Measurements from ENCODE around the gene TMEM72.
"Not testable (repeated sequence)": the region's sequence is repeated elsewhere in the genome, so short reads cannot be mapped to it uniquely, and the experiment has no call there.

The TMEM72 gene

GRCh38 chr10:44911081-44911540, at the start of gene TMEM72:
TSS of gene TMEM72 (plus strand) at chr10:44911337. CDS start at chr10:44911513, 176 bp downstream.
- H3K36me3 Mint-ChIP-seq, result no peaks in the 10 kb centered on the region
- no peaks in the 10 kb centered on the region for H3K9me3 Mint-ChIP-seq
- H3K4me3 Mint-ChIP-seq, result no peak within 1 kb of the TSS
- no peaks in the 10 kb centered on the region for H3K27me3 Mint-ChIP-seq
- no peak within 1 kb of the TSS for H3K27ac Mint-ChIP-seq
- H3K4me1 Mint-ChIP-seq, result peaks cover 16% of the 10 kb centered on the region

- Mint-ChIP-seq H3K27me3 (peaks cover 27% of the 10 kb centered on the region), H3K4me1 (peaks cover 15% of the 10 kb centered on the region), H3K9me3 (no peaks in the 10 kb centered on the region), H3K4me3 (no peak overlapping the region), H3K36me3 (no peaks in the 10 kb centered on the region), H3K27ac (no peak overlapping the region)
These were observed 49.0 kb upstream of the TMEM72 start for GRCh38 chr10:44862006-44862751.

GRCh38 chr10:44862924-44863323, 48.2 kb upstream of the TMEM72 start:
- Mint-ChIP-seq H3K36me3 (no peaks in the 10 kb centered on the region), H3K27ac (no peak overlapping the region), H3K27me3 (peaks cover 29% of the 10 kb centered on the region), H3K4me3 (no peak overlapping the region), H3K4me1 (peaks cover 15% of the 10 kb centered on the region), H3K9me3 (no peaks in the 10 kb centered on the region)

GRCh38 chr10:44863344-44864047, 47.6 kb upstream of the TMEM72 start:
- no peak overlapping the region for H3K27ac Mint-ChIP-seq

GRCh38 chr10:44864051-44864450, 47.1 kb upstream of the TMEM72 start:
- Mint-ChIP-seq H3K4me1 (peaks cover 15% of the 10 kb centered on the region), H3K9me3 (no peaks in the 10 kb centered on the region), H3K27me3 (peaks cover 32% of the 10 kb centered on the region)

More at GRCh38 chr10:44863344-44864047, 47.6 kb upstream of the TMEM72 start:
- peak overlapping the region; percentile 88 for H3K4me3 Mint-ChIP-seq
- no peaks in the 10 kb centered on the region for H3K36me3 Mint-ChIP-seq
- H3K9me3 Mint-ChIP-seq, result no peaks in the 10 kb centered on the region
- H3K4me1 Mint-ChIP-seq, result peaks cover 15% of the 10 kb centered on the region
- H3K27me3 Mint-ChIP-seq, result peaks cover 32% of the 10 kb centered on the region

GRCh38 chr10:44864637-44865288, 46.4 kb upstream of the TMEM72 start:
- H3K4me1 Mint-ChIP-seq, result peaks cover 15% of the 10 kb centered on the region
- no peak overlapping the region for H3K27ac Mint-ChIP-seq
- no peaks in the 10 kb centered on the region for H3K36me3 Mint-ChIP-seq
- H3K4me3 Mint-ChIP-seq, result peak overlapping the region; percentile 88
- peaks cover 35% of the 10 kb centered on the region for H3K27me3 Mint-ChIP-seq
- H3K9me3 Mint-ChIP-seq, result no peaks in the 10 kb centered on the region

More at GRCh38 chr10:44864051-44864450, 47.1 kb upstream of the TMEM72 start:
- H3K27ac Mint-ChIP-seq, result no peak overlapping the region
- no peaks in the 10 kb centered on the region for H3K36me3 Mint-ChIP-seq
- peak overlapping the region; percentile 88 for H3K4me3 Mint-ChIP-seq

GRCh38 chr10:44865289-44865671, 45.9 kb upstream of the TMEM72 start:
- no peak overlapping the region for H3K4me3 Mint-ChIP-seq
- peaks cover 15% of the 10 kb centered on the region for H3K4me1 Mint-ChIP-seq
- no peaks in the 10 kb centered on the region for H3K36me3 Mint-ChIP-seq
- H3K27ac Mint-ChIP-seq, result no peak overlapping the region
- H3K27me3 Mint-ChIP-seq, result peaks cover 36% of the 10 kb centered on the region
- no peaks in the 10 kb centered on the region for H3K9me3 Mint-ChIP-seq

- H3K4me3 Mint-ChIP-seq, H3K9me3 Mint-ChIP-seq, H3K36me3 Mint-ChIP-seq, H3K27ac Mint-ChIP-seq: not testable (repeated sequence)
- Mint-ChIP-seq H3K4me1 (peaks cover 15% of the 10 kb centered on the region), H3K27me3 (peaks cover 36% of the 10 kb centered on the region)
These were observed 44.8 kb upstream of the TMEM72 start for GRCh38 chr10:44866367-44866766.

- H3K4me1 Mint-ChIP-seq, result peaks cover under 1% of the 10 kb centered on the region
- peaks cover 24% of the 10 kb centered on the region for H3K27me3 Mint-ChIP-seq
- H3K4me3 Mint-ChIP-seq, result no peak overlapping the region
- H3K27ac Mint-ChIP-seq, result no peak overlapping the region
- H3K36me3 Mint-ChIP-seq, result no peaks in the 10 kb centered on the region
- no peaks in the 10 kb centered on the region for H3K9me3 Mint-ChIP-seq
These were observed 41.1 kb upstream of the TMEM72 start for GRCh38 chr10:44870031-44870430.

GRCh38 chr10:44873160-44873559, 38.0 kb upstream of the TMEM72 start:
- no peaks in the 10 kb centered on the region for H3K4me1 Mint-ChIP-seq
- H3K27me3 Mint-ChIP-seq, result peaks cover 8% of the 10 kb centered on the region
- no peaks in the 10 kb centered on the region for H3K9me3 Mint-ChIP-seq
- no peak overlapping the region for H3K4me3 Mint-ChIP-seq
- no peak overlapping the region for H3K27ac Mint-ChIP-seq
- no peaks in the 10 kb centered on the region for H3K36me3 Mint-ChIP-seq

GRCh38 chr10:44874166-44874565, 37.0 kb upstream of the TMEM72 start:
- Mint-ChIP-seq H3K36me3 (no peaks in the 10 kb centered on the region), H3K4me3 (no peak overlapping the region), H3K27ac (no peak overlapping the region), H3K4me1 (peaks cover 6% of the 10 kb centered on the region), H3K27me3 (peaks cover 5% of the 10 kb centered on the region), H3K9me3 (no peaks in the 10 kb centered on the region)

- H3K36me3 Mint-ChIP-seq, result no peaks in the 10 kb centered on the region
- H3K4me1 Mint-ChIP-seq, result peaks cover 15% of the 10 kb centered on the region
- peaks cover 6% of the 10 kb centered on the region for H3K27me3 Mint-ChIP-seq
- H3K4me3 Mint-ChIP-seq, result peak overlapping the region; percentile 92
- H3K27ac Mint-ChIP-seq, result peak overlapping the region; percentile 27
- H3K9me3 Mint-ChIP-seq, result no peaks in the 10 kb centered on the region
These were observed 32.2 kb upstream of the TMEM72 start for GRCh38 chr10:44878706-44879530.

GRCh38 chr10:44879531-44879899, 31.6 kb upstream of the TMEM72 start:
- Mint-ChIP-seq H3K36me3 (no peaks in the 10 kb centered on the region), H3K27me3 (peaks cover 6% of the 10 kb centered on the region), H3K4me3 (peak overlapping the region; percentile 92), H3K27ac (no peak overlapping the region), H3K9me3 (no peaks in the 10 kb centered on the region), H3K4me1 (peaks cover 15% of the 10 kb centered on the region)

GRCh38 chr10:44880090-44880715, 30.9 kb upstream of the TMEM72 start:
- no peaks in the 10 kb centered on the region for H3K9me3 Mint-ChIP-seq
- H3K27ac Mint-ChIP-seq, result peak overlapping the region; percentile 6
- H3K27me3 Mint-ChIP-seq, result peaks cover 6% of the 10 kb centered on the region
- H3K36me3 Mint-ChIP-seq, result no peaks in the 10 kb centered on the region
- peak overlapping the region; percentile 76 for H3K4me3 Mint-ChIP-seq
- peaks cover 15% of the 10 kb centered on the region for H3K4me1 Mint-ChIP-seq

- H3K27ac Mint-ChIP-seq, result no peak overlapping the region
- peaks cover 6% of the 10 kb centered on the region for H3K27me3 Mint-ChIP-seq
- H3K4me1 Mint-ChIP-seq, result peaks cover 15% of the 10 kb centered on the region
- no peaks in the 10 kb centered on the region for H3K36me3 Mint-ChIP-seq
- H3K4me3 Mint-ChIP-seq, result no peak overlapping the region
- no peaks in the 10 kb centered on the region for H3K9me3 Mint-ChIP-seq
These were observed 29.5 kb upstream of the TMEM72 start for GRCh38 chr10:44881649-44882048.
